Chondrocyte (in vitro differentiated cells): ENCODE results near the gene SMAD4. TPM values are rescaled to one million over a fixed set of nuclear protein-coding genes. Genes with fewer than 3 reads are reported as not detected.

Experiments
- DNase-seq: peaks from one replicate; pipeline ENCODE4 v3.0.0; 2021; ENCODE audit warnings: mixed read lengths, low spot score
- H3K27ac Mint-ChIP-seq: one replicate; pipeline ENCODE4 v1.8.0; 2021; ENCODE audit warnings: mild to moderate bottlenecking, moderate library complexity, mixed read lengths; ENCODE audit not compliant: unreplicated experiment
- H3K27me3 Mint-ChIP-seq: 2 replicates; pipeline ENCODE4 v1.8.0; 2021; ENCODE audit warnings: low read depth, mixed read lengths
- H3K36me3 Mint-ChIP-seq: 2 replicates; pipeline ENCODE4 v1.8.0; 2021; ENCODE audit warnings: low read depth, mixed read lengths
- H3K4me1 Mint-ChIP-seq: 2 replicates; pipeline ENCODE4 v1.8.0; 2021; ENCODE audit warnings: low read depth, mild to moderate bottlenecking, mixed read lengths
- H3K4me3 Mint-ChIP-seq: one replicate; pipeline ENCODE4 v1.8.0; 2021; ENCODE audit warnings: mild to moderate bottlenecking, moderate library complexity, mixed read lengths; ENCODE audit not compliant: unreplicated experiment
- H3K9me3 Mint-ChIP-seq: 2 replicates; pipeline ENCODE4 v1.8.0; 2021; ENCODE audit warnings: low read depth, mixed read lengths
- CTCF ChIP-seq: fragments of 200-600 bp; sonication (generic); IDR thresholded peaks from 2 replicates; pipeline ENCODE4 v1.5.0; 2021; ENCODE audit warnings: antibody characterized with exemption, mild to moderate bottlenecking, moderate library complexity
- total RNA-seq: library from RNA; stranded (reverse); gene quantifications from 3 replicates; pipeline ENCODE4 v1.2.1, GENCODE V29; 2021

SMAD4 gene
- total RNA-seq, 1 donor from 2014 or later, result 106 TPM

- peaks cover 7% of the 10 kb centered on the region for H3K36me3 Mint-ChIP-seq
- no peak overlapping the region for H3K27ac Mint-ChIP-seq
- H3K4me1 Mint-ChIP-seq, result no peaks in the 10 kb centered on the region
- H3K27me3 Mint-ChIP-seq, result no peaks in the 10 kb centered on the region
- DNase-seq, result no peak
- peaks cover 5% of the 10 kb centered on the region for H3K9me3 Mint-ChIP-seq
- no peak for TF ChIP-seq CTCF
- no peak overlapping the region for H3K4me3 Mint-ChIP-seq
Measured at GRCh38 chr18:51021226-51021965, 8.6 kb upstream of the SMAD4 start.

GRCh38 chr18:51025512-51025911 lies 4.5 kb upstream of the SMAD4 start:
- Mint-ChIP-seq H3K27ac (no peak overlapping the region), H3K4me3 (no peak overlapping the region), H3K9me3 (peaks cover 5% of the 10 kb centered on the region), H3K4me1 (peaks cover 18% of the 10 kb centered on the region), H3K36me3 (peaks cover 5% of the 10 kb centered on the region), H3K27me3 (no peaks in the 10 kb centered on the region)
- DNase-seq, result no peak
- no peak for TF ChIP-seq CTCF

GRCh38 chr18:51028201-51028805 lies 1.7 kb upstream of the SMAD4 start:
- H3K4me1 Mint-ChIP-seq, result peaks cover 42% of the 10 kb centered on the region
- TF ChIP-seq CTCF, result no peak
- H3K4me3 Mint-ChIP-seq, result no peak overlapping the region
- no peaks in the 10 kb centered on the region for H3K27me3 Mint-ChIP-seq
- H3K9me3 Mint-ChIP-seq, result peaks cover 4% of the 10 kb centered on the region
- H3K36me3 Mint-ChIP-seq, result peaks cover 4% of the 10 kb centered on the region
- DNase-seq, result no peak
- no peak overlapping the region for H3K27ac Mint-ChIP-seq

GRCh38 chr18:51029378-51029693 lies 677 bp upstream of the SMAD4 start:
- H3K27me3 Mint-ChIP-seq, result no peaks in the 10 kb centered on the region
- H3K27ac Mint-ChIP-seq, result peak overlapping the region; percentile 100
- TF ChIP-seq CTCF, result no peak
- H3K9me3 Mint-ChIP-seq, result no peaks in the 10 kb centered on the region
- no peaks in the 10 kb centered on the region for H3K36me3 Mint-ChIP-seq
- DNase-seq, result no peak
- H3K4me3 Mint-ChIP-seq, result peak overlapping the region; percentile 98
- H3K4me1 Mint-ChIP-seq, result peaks cover 47% of the 10 kb centered on the region

GRCh38 chr18:51030537-51031258 lies 685 bp downstream of the SMAD4 start:
- Mint-ChIP-seq H3K4me3 (peak overlapping the region; percentile 86), H3K27me3 (no peaks in the 10 kb centered on the region), H3K27ac (peak overlapping the region; percentile 94), H3K36me3 (peaks cover 4% of the 10 kb centered on the region), H3K4me1 (peaks cover 58% of the 10 kb centered on the region), H3K9me3 (no peaks in the 10 kb centered on the region)
- no peak for TF ChIP-seq CTCF
- no peak for DNase-seq
